HEK293 (cell line): Measurements from ENCODE around the gene FRMD4A.

ENCODE experiments used
- BCL11A ChIP-seq: fragments of 450-650 bp; formaldehyde crosslinking; IDR thresholded peaks from 2 replicates; pipeline ENCODE4 v1.5.1; 2016; ENCODE audit warnings: low read depth, missing biosample characterization, missing genetic modification characterization
- GLI4 ChIP-seq: fragments of 450-650 bp; formaldehyde crosslinking; IDR thresholded peaks from 2 replicates; pipeline ENCODE4 v1.5.1; 2016; ENCODE audit warnings: missing biosample characterization, missing genetic modification characterization
- GLIS2 ChIP-seq: fragments of 450-650 bp; formaldehyde crosslinking; IDR thresholded peaks from 2 replicates; pipeline ENCODE4 v1.5.1; 2016; ENCODE audit warnings: missing biosample characterization, missing genetic modification characterization
- SCRT2 ChIP-seq: fragments of 450-650 bp; formaldehyde crosslinking; IDR thresholded peaks from 2 replicates; pipeline ENCODE4 v1.5.1; 2016; ENCODE audit warnings: missing biosample characterization, missing genetic modification characterization
- ZBTB17 ChIP-seq: fragments of 450-650 bp; formaldehyde crosslinking; IDR thresholded peaks from 2 replicates; pipeline ENCODE4 v1.5.1; 2016; ENCODE audit warnings: missing biosample characterization, missing genetic modification characterization
- ZBTB8A ChIP-seq: fragments of 450-650 bp; formaldehyde crosslinking; IDR thresholded peaks from 2 replicates; pipeline ENCODE4 v1.5.1; 2016; ENCODE audit warnings: missing biosample characterization, missing genetic modification characterization
- ZNF10 ChIP-seq: fragments of 450-650 bp; formaldehyde crosslinking; IDR thresholded peaks from 2 replicates; pipeline ENCODE4 v1.5.1; 2017; ENCODE audit warnings: missing biosample characterization, missing genetic modification characterization
- ZNF114 ChIP-seq: fragments of 450-650 bp; formaldehyde crosslinking; IDR thresholded peaks from 2 replicates; pipeline ENCODE4 v1.5.0; 2017; ENCODE audit warnings: missing biosample characterization, missing genetic modification characterization
- ZNF274 ChIP-seq, 2 experiments: fragments of 200-500 bp in 1 of 2; fragments of 450-650 bp in 1 of 2; sonication (Bioruptor generic) in 1 of 2; formaldehyde crosslinking in 1 of 2; IDR thresholded peaks; 2 replicates each; pipeline versions ENCODE4 v1.5.1 to v1.6.1; 2014 to 2016; ENCODE audit warnings: borderline replicate concordance in 1 of 2, inconsistent platforms in 1 of 2, low read length in 1 of 2, missing biosample characterization in 1 of 2, missing genetic modification characterization in 1 of 2
- ZNF366 ChIP-seq: fragments of 450-650 bp; formaldehyde crosslinking; conservative IDR thresholded peaks from 2 replicates; pipeline ENCODE4 v1.5.1; 2016; ENCODE audit warnings: missing biosample characterization, missing genetic modification characterization
- ZNF571 ChIP-seq: fragments of 450-650 bp; formaldehyde crosslinking; IDR thresholded peaks from 2 replicates; pipeline ENCODE4 v1.5.0; 2017; ENCODE audit warnings: missing biosample characterization, missing genetic modification characterization
- ZNF768 ChIP-seq: fragments of 450-650 bp; formaldehyde crosslinking; IDR thresholded peaks from 2 replicates; pipeline ENCODE4 v1.5.1; 2018; ENCODE audit warnings: missing biosample characterization, mild to moderate bottlenecking, missing genetic modification characterization
- TF ChIP-seq, protein P1 (sequence below): fragments of 450-650 bp; formaldehyde crosslinking; IDR thresholded peaks from 2 replicates; pipeline ENCODE4 v1.5.1; 2016; ENCODE audit warnings: missing biosample characterization, missing genetic modification characterization

DNA sequence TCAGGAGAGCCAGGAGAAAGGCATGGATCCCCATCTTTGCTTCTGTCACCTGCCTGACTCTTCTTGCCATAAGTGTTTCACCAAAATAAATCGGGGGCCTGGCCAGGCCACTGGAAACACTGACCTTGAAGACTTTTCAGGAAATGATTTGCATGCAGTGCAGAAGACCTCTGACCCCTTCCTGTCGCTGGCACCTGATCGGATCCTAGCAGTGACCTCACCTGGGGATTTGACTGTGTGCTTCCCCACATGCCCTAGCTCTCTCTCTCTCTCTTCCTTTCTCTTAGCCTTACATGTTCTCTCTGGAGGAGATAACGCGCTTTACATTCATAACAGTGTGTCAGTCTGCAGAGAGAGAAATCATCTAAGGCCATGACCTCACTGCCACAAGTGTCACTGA, 500.9 kb downstream of the FRMD4A start:
- TF ChIP-seq ZNF768 (tag by site-specific recombination), result no peak
- no peak for TF ChIP-seq ZNF10 (tag by site-specific recombination)
- no peak for TF ChIP-seq GLIS2 (tag by site-specific recombination)
- no peak for TF ChIP-seq ZBTB8A
- TF ChIP-seq, protein P1, sequence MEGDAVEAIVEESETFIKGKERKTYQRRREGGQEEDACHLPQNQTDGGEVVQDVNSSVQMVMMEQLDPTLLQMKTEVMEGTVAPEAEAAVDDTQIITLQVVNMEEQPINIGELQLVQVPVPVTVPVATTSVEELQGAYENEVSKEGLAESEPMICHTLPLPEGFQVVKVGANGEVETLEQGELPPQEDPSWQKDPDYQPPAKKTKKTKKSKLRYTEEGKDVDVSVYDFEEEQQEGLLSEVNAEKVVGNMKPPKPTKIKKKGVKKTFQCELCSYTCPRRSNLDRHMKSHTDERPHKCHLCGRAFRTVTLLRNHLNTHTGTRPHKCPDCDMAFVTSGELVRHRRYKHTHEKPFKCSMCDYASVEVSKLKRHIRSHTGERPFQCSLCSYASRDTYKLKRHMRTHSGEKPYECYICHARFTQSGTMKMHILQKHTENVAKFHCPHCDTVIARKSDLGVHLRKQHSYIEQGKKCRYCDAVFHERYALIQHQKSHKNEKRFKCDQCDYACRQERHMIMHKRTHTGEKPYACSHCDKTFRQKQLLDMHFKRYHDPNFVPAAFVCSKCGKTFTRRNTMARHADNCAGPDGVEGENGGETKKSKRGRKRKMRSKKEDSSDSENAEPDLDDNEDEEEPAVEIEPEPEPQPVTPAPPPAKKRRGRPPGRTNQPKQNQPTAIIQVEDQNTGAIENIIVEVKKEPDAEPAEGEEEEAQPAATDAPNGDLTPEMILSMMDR (tag by site-specific recombination), result no peak
- TF ChIP-seq ZNF571, result no peak
- no peak for TF ChIP-seq BCL11A (tag by site-specific recombination)
- TF ChIP-seq ZNF114 (tag by site-specific recombination), result no peak
- TF ChIP-seq ZBTB17, result no peak
- no peak for TF ChIP-seq GLI4 (tag by site-specific recombination)
- TF ChIP-seq SCRT2 (tag by site-specific recombination), result no peak
- TF ChIP-seq ZNF274 (IDR thresholded peaks at IDR 0.05; ENCODE audit: low read length), result no peak
- TF ChIP-seq ZNF274 (tag by site-specific recombination; IDR thresholded peaks at IDR 0.05; ENCODE audit: borderline replicate concordance), result no peak
- TF ChIP-seq ZNF366 (tag by site-specific recombination), result no peak
